NCI-H510A treated with DMSO at 0.1 percent for 48 hours (cell line): ENCODE measurements around the gene MEIS1.
"Not testable (repeated sequence)": the region's sequence is repeated elsewhere in the genome, so short reads cannot be mapped to it uniquely, and the experiment has no call there.

Experiments used
- DNase-seq: peaks from one replicate; lab custom pipeline; 2025; lab: John Stamatoyannopoulos, UW

MEIS1 gene

DNA sequence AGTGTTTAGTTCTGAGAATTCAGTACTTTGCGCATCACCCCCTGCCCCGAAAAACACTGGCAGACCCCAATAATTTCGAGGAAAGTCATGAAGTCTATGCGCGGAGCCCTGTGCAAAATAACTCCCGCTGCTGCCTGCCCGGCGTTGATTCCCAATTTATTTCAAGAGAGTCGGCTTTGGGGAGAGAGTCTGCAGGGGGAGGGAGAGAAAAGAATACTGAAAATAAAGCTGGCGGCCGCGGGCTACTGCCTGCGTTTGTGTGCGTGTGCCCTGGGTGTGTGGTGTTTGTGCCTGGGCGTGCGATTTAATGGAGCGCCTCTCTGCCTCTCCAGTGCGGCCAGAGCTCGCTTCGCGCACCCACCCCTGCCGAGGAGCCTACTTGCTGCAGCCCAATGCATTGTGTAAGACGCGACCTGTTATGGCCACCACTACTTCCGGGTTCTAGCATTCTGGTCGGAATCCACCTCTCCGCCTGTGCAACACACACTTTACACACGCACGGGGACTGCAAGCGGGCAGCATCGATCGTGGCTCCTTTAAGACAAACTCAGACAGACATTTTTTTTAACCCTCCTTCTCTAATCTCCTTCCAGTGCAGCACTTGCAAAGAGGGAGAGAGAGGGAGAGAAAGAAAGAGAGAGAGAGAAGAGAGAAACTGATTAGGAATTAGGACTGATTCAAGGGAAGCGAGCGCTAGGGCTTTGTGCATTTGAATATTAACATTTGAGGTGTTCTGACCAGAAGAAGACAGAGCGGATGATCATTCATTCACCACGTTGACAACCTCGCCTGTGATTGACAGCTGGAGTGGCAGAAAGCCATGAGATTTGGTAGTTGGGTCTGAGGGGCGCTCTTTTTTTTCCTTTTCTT lies at the start of gene MEIS1:
Gene MEIS1 (plus strand): TSS at position 447 of the 870 bp plus-strand sequence. CDS start 732 bp downstream, outside the sequence.
- DNase-seq, result peak; percentile 96

DNA sequence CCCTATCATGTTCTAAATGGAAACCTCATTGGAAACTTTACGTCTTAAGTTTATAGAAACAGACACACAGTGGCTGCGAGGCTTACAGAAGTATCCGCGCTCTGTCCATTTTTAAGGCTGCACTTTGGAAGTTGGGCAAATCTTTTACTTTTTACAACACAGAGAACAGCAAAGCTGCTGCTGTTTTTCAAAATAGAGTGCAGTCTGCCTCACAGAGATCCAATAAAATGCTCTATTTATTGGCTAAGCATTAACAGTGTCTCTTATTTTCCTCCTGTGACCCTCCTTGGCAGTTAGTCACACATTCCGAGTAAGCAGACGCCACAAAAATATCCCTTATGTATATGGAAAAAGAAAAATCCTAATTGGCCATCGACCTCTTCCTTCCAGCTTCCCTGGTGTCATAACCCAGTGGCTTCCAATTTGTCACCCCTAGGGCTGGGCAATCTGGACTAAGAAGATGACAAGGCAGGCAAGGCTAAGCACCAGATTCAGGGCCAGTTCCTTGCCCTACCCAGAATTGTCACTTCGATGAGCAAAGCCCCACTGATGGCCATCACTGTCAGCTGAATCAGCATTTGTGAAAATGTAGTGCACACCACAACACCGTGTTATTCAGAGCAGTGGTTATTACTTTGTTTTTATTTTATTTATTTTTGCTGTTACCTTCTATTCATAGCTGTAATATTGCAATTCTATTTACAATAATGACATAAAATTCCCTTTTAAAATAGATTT lies 47.7 kb upstream of the MEIS1 start:
- no peak for DNase-seq

DNA sequence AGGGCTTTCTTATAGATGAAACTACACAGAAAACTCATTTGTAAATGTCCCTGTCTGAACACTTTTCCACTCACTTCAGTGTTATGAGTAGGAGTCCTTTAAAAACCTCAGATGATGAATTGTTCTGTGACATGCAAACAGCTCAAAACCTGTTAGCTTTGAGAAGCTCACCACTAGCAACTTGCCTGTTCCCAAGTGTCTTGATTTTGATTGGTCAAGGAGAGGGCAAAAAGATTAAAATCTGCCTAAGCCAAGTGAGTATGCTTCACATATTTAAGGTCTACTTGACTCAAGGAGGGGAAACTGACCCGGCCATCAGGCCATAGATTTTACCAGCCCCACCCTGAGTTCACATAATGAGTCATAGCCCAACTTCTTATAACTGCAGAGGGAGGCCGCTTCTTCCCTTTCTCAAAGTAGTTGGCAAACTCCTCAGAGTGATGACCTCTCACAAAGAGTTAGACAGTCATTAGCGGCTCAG lies 45.2 kb upstream of the MEIS1 start:
- no peak for DNase-seq

DNA sequence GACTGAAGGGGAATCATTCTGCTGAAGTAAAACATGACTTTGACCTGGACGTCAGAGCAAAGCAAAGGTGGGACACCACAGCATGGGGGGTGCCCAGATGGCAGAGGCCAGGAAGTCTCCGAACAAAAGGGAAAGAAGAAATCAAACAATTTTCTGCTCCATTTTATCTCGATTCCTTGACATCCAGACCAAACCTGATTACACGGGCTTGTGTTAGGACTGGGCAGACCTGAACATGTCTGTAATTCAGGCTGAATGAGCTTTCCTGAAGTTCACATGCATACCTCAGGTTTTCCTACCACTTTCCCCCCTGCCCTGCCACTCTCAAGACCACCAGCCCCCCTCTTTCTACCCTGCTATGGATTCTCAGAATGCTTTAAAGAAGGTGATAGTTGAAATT lies 44.8 kb upstream of the MEIS1 start:
- DNase-seq, result no peak

DNA sequence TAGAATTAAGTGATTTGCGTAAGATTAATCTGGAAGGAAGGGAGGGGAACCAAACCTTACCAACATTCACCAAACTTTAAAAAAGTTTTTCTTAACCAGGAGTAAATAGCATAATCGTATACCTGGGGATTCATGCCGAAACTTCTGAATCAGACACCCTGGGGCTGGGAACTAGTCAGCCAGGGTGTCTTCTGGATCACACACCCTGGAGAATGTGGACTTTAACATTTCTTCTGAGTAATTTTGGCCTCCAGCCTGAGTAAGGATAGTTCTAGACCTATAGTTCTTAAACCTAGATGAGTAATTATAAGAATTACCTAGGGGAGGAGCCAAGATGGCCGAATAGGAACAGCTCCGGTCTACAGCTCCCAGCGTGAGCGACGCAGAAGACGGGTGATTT lies 44.1 kb upstream of the MEIS1 start:
- peak; percentile 38 for DNase-seq

DNA sequence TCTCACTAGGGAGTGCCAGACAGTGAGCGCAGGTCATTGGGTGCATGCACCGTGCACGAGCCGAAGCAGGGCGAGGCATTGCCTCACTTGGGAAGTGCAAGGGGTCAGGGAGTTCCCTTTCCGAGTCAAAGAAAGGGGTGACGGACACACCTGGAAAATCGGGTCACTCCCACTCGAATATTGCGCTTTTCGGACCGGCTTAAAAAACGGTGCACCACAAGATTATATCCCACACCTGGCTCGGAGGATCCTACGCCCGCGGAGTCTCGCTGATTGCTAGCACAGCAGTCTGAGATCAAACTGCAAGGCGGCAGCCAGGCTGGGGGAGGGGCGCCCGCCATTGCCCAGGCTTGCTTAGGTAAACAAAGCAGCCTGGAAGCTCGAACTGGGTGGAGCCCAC lies 43.7 kb upstream of the MEIS1 start:
- not testable (repeated sequence) for DNase-seq

DNA sequence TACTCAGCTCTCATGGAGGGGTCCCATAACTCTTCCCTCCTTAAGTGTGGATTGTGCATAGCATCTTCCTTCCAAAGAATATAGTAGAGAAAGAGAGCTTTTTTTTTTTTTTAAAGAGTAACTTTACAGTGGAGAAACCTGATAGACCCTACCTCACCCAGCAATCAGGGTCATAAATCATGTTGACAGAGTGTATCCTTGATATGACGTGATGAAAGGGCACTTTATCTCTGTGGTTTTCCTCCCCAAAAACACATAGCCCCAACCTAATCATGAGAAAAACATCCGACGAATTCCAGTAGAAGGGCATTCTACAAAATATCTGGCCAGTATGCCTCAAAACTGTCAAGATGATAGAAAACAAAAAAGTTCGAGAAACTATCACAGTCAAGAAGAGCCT lies 29.5 kb upstream of the MEIS1 start:
- DNase-seq, result no peak

DNA sequence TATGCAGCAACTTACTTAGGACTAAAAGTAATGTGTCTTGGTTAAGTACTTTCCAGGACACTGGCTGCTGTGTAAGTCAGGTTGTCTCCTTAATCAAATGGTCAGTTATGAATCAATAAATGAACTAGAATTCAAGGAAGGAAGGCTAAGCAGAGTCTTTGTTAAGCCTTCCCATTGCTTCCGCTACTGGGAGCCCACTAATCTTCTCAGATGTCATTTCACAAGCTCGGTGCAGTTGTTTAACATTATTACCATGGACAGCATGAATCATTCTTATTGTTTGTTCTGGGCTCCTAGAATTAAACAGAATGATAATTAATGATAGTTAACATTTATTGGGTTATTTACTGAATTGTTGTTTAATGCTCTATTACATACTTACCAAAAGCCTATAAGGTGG lies 26.0 kb upstream of the MEIS1 start:
- no peak for DNase-seq

DNA sequence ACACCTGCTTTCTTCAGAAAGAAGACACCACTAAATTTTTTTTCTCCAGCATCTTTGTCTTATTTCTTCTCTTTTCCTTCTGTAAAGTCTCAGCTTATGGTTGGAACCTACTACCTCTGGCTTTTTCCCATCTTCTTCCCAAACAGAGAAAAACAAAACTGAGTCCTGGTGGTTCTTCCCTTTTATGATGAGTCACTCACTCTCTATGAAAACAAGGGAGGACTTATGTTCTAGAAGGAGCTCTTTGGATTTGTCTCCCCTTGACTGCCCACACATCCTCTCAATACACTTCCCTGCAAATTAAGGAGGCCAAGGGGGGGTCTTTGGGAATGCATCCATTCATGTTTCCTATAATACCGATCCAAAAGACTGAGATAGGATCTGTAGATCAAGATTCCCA lies 22.1 kb upstream of the MEIS1 start:
- no peak for DNase-seq

DNA sequence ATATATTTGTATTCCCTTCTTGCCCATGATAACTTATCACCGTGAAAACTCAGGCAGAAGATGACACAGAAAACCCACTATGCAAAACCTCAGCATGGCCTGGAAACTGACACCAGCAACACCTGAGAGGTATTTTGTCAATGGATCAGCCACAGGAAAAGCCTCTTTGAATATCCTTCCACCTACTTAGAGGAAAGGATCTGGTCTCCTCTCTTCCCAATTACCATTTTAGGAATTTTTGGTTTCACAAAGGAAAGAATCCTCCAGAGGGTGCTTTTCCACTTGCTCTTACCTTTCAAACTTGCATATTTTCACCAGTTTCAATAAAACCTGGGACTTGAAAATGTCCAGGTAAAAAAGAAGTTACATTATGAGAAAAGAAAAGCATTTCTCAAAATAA lies 20.0 kb upstream of the MEIS1 start:
- DNase-seq, result no peak

DNA sequence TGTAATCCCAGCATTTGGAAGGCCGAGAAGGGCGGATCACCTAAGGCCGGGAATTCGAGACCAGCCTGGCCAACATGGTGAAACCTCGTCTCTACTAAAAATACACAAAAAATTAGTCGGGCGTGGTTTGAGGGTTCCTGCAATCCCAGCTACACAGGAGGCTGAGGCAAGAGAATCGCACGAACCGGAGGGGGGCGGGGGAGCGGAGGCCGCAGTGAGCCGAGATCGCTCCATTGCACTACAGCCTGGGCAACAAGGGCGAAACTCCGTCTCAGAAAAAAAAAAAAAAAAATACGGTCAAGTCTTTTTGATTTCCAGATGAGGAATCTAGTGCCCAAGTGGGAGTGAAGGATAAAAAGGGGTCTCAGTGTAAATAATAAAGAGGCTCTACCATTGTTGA lies 16.5 kb upstream of the MEIS1 start:
- no peak for DNase-seq

DNA sequence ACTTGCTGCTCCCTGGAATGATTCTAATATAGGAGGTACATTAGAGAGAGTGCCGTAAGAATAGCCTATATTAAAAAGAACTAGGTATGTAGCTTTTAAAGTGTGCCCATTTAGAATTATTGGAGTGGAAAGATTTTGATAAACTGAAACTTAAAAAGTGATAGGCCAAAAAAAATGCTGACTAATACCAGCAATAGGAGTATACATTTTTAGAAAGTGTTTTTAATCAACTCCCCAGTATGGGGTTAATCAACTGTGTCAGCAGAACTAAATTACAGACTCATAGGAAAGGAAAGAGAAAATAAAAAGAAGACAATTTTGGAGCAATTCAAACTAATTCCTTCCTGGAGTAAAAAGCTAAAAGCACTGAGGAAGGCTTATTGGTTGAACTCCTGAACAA lies 13.3 kb upstream of the MEIS1 start:
- no peak for DNase-seq

DNA sequence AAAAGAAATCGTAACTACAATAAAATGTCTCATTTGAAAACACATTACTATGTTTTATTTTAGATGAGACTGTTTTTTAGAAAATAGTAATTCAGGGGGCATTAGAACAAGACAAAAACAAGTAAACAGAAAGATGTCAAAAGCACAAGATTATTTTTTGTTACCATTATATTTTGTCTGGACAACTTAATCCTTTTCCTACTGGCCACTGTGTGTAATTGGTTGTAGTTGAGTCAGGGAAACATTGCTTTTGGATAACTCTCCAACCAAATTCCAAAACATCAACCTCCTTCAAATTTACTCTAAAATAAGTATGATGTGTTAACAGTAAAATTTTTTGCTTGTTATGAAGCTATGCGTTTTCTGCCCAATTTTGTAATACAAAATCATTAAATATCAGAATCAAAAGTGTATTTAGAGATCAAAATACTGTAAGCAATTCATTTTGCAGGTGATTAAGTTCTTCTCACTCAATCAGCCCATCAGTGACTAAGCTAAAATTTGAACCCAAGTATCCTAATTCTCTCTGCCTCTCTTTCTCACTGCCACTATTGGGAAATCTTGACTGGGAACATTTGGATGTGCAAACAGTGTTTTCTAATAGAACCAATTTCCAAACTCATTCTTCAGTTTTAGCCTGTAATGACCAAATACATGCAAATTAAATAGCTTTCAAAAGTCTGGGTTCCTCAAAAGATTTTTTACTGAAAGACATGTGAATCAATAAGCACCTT lies 11.4 kb upstream of the MEIS1 start:
- DNase-seq, result no peak

DNA sequence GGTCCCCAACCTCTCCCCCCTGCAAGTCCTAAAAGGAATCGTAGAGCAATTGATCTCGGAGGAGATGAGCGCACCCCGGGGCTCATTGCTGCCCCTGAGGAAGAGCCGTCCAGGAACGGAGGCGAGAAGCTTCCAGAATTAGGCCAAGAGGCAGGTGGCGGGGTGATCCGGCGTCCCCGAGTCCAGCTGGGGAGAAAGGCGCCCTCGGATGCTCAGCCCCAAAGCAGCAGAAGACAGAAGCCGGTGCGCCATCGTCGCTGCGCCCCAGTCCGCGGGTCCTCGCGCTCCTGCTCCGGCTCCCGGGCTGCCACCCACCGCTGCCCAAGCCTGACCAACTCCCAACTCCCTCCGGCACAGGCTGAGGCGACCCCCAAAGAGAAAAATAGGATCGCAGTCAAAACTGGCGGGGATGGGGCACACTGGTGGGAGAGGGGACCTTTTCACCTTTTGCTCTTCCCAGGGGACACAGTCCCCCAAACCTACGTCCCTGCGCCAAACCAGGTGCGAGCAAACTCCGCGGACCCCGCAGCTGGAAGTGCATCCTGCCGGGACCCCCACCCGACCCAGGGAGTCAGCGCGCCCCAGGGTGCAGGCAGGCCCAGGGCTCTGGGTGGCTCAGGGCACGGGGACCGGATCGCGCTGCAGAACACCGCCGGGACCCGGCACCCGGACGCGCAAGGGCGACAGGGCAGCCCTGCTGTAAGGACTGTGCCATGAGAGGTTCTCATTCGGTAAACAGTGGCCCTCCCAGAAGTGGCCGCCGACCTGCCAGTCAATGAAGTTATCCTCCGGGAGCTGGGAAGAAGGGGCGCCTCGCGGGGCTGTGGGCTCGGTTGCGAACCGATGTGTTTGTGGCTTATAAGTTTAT lies 8.4 kb upstream of the MEIS1 start:
- peak; percentile 9 for DNase-seq

DNA sequence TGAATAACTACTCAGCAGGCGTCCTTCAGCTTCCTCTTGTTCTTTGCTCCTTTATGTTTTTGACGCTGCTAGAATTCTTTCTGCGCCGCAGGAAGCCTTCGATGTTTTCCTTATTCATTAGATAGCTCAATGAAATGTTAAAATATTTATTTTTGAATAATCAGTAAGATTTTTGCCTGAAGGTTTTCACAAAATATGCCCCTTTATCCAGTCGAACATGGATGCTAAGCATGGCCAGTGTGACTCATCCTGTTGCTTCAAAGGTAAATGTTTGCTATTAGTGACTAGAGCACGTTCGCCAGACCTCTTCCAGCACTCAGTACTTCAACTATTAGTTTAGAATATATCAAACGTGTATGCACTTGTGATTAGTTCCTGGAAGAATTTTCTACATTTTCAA lies 7.6 kb upstream of the MEIS1 start:
- DNase-seq, result peak; percentile 57

DNA sequence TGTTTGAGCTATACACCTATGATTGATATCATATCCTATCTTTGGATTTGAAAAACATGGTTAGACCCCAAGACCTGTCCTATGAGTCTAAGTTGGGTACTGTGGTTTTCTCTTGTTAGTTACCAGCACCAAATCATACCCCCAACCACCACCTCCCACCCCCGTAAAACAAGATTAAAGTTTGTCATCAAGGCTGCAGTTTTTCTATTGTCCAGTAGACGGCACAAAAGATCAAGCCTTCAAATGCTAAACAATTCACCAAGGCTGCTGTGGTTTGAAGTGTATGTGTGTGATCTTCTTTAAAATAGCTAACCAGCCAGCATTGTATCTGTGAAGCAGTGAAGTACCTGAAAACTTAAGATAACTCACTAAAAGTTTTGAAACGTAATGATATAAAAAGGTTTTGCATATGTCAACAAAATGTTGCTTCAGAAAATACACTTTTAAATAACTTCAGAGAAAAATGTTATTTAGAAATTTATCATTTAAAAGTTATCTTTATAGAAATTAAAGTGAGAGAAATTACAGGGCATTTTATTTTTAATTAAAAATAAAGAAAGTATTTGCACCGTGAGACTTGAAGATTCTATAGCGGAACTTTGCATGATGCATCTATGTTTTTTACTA lies 5.8 kb upstream of the MEIS1 start:
- DNase-seq, result peak; percentile 71

DNA sequence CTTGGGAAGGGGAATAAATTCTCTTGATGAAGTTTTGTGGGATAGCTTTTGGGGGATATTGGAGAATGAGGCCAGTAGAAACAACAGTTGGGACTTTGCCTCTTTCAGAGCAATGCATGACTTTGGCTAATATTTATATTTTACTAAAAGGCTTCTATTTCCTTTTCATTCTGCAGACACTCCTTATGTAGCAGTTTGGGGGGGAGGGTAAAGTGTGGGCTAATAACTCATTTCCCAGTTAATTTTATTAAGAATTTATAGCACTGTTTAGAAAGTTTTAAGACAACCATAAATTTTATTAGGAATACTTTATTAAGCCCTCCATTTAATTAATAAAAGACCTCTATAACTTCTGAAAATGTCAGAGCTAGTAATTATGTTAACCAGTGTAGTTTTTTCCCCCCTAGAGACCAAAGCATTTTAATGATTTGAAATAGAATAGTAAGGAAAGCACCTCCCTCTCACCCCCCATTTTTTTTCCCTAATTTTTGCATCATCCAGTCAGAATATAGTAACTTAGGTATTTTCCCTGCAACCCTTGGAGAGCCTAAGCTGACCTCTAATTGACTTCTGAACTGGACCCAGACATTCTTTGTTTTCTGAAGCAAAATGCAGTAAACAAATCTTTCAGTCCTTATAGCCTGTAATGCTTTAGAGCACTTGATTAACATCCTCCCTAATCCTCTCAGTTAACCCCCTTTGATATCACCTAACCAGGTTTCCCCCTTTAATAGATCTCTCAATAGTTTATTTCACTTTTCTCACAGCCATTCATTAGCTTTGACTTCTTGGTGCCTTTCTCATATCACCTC lies 5.0 kb upstream of the MEIS1 start:
- no peak for DNase-seq

DNA sequence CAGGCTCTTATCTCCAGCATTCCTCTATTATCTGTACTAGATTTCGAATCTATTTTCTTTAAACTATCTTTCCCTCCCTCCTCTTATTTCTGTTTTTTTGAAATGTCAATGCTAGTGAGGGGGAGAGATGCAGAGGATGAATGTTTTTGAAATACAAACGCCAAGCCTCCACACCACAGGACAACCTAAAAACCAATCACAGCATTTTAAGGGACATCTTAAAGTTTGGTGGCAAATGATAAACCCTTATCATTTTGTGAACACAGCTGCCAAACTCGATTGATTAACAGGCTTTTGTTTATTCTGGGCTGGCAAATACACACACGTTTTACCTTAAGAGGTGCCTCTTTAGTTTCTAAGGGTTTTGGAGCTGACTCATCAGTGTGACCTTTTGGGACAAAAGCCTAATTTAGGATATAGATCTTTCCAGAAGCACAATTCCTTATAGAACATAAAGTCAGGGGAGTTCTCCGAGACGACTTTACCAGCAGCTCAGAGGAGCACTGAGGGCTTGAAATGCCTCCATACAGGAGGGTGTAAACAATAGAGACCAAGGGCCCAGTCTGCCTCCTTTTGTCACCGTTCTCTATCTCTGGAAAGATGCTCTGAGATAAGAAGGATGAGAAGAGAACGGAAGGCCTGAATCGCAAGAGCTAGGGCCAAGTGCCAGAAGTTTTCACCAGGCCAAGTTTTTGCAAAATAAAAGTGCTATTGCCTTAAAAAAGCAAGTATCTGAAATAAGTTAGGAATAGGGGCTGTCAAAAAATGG lies 4.2 kb upstream of the MEIS1 start:
- peak; percentile 3 for DNase-seq

DNA sequence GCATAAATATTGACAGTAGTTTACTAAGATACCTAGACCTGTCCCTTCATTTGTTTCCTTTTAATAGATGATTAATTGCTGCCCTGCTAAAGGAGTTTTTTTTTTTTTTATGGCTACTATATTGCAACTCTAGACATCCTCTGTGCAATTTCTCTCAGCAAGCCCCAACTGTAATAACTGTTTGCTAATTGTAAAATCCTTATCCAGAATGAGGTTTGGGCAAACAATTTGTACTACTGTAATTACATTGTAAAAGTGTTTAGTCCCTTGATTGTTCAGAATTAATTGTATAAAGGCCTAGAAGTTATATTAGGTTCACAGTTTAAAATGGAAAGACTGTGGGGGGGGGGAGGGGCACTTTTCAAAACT lies 3.7 kb upstream of the MEIS1 start:
- no peak for DNase-seq
